GM12801 (cell line): ENCODE measurements around the gene EXOC1.

Experiments used
- TF ChIP-seq, protein P1 (sequence below): IDR thresholded peaks from one replicate; pipeline ENCODE4 v1.5.1; 2011; ENCODE audit warnings: control low read depth; ENCODE audit not compliant: insufficient read length; ENCODE audit errors: extremely low read depth

Gene EXOC1

GRCh38 chr4:55853484-55854046, at the start of gene EXOC1:
Gene EXOC1, plus strand, starts transcription at chr4:55853648. Its CDS starts 4,676 bp downstream, at chr4:55858324.
- TF ChIP-seq, protein P1, sequence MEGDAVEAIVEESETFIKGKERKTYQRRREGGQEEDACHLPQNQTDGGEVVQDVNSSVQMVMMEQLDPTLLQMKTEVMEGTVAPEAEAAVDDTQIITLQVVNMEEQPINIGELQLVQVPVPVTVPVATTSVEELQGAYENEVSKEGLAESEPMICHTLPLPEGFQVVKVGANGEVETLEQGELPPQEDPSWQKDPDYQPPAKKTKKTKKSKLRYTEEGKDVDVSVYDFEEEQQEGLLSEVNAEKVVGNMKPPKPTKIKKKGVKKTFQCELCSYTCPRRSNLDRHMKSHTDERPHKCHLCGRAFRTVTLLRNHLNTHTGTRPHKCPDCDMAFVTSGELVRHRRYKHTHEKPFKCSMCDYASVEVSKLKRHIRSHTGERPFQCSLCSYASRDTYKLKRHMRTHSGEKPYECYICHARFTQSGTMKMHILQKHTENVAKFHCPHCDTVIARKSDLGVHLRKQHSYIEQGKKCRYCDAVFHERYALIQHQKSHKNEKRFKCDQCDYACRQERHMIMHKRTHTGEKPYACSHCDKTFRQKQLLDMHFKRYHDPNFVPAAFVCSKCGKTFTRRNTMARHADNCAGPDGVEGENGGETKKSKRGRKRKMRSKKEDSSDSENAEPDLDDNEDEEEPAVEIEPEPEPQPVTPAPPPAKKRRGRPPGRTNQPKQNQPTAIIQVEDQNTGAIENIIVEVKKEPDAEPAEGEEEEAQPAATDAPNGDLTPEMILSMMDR: no peak

GRCh38 chr4:55807556-55807955, 45.9 kb upstream of the EXOC1 start:
- TF ChIP-seq, protein P1: no peak

DNA sequence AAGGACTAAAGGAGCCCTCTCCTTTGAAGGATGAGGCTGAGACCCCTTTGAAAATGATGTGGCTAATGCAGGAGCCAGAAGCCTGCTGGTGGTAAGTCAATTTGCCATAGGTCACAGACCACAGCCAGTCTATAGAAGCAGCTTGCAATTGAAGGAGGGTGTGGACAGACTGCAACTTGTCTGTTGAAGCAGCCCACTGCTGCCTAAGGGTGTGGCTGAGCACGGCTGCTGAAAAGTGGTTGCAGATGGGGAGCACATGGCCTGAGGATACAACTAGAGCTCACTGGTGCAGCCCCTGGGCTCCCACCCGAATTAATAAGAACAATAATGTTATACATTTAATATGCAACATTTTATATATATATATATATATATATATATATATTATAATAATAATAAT, 45.3 kb upstream of the EXOC1 start:
- TF ChIP-seq, protein P1: no peak

DNA sequence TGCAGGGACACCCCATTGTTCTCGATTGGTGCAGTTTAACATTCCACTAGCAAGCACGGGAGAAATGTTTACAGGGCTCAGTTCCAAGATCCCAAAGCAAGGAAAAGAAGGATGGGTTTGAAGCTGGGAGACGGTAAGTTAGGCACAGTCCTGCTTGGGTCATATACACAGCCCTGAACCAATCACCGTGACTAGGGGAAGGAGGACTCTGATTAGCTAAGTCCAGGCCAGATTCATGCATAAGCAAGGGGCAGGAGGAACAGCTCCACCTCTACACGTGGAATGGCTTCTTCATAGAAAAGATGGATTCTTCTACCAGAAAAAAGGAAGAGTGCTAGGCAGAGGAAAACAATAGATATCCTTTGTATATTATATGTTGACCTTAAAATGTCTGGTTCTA, 44.8 kb upstream of the EXOC1 start:
- TF ChIP-seq, protein P1: no peak

GRCh38 chr4:55817691-55818090, 35.8 kb upstream of the EXOC1 start:
- TF ChIP-seq, protein P1: no peak

DNA sequence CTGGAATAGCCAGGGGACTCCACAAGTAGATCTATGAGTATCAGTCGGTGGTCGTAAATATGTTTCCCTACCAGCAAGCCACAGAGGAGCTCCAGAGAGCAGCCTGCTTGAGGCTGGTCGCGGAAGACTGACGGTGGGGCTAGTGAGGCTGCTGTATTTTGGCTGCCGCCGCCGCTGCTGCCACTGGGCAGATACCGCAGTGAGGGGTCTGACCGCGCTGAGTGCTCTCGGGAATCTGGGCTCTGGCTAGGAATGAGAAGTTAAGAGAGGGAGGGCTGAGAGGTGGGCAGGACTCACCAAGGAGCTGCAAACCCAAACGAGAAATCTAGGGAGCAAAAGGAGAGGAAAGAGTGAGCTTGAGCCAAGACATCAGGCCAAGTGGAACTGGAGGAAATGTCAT, 33.8 kb upstream of the EXOC1 start, which contains the start of gene EXOC1L:
TSS of gene EXOC1L (plus strand) at position 157 of the 400 bp plus-strand sequence. CDS start at position 394, 237 bp downstream.
- TF ChIP-seq, protein P1: no peak

- TF ChIP-seq, protein P1: no peak
Measured at GRCh38 chr4:55820279-55820678, 33.2 kb upstream of the EXOC1 start.

DNA sequence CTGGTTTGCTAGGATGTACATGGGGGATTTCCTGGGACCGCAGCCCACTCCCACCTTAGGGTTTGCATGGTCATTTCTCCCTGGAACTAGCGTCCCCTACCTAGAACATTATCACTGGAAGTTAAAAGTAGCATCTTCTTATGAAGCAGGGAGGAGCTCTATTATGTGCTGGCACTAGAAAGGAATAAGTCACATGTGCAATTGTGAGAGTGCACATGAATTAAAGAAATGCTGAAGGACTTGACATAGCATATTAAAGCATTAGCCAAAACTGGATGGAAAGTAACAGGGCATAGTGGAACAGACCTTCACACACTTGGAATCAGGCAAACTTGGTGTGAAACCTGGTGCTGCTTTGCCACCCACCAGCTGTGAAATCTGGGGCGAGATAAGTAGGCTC, 31.1 kb upstream of the EXOC1 start:
- TF ChIP-seq, protein P1: no peak
